SK-N-MC (cell line): ENCODE results near the gene MEIS2.

Experiments used
- EZH2 ChIP-seq: fragments of 200-600 bp; sonication (generic); IDR thresholded peaks from one replicate; pipeline ENCODE4 v1.6.1; 2017; ENCODE audit warnings: antibody characterized with exemption
- POLR2AphosphoS5 ChIP-seq: IDR thresholded peaks from 2 replicates; pipeline ENCODE4 v1.6.1; 2012; ENCODE audit warnings: mild to moderate bottlenecking, low read depth, low read length, borderline replicate concordance

DNA sequence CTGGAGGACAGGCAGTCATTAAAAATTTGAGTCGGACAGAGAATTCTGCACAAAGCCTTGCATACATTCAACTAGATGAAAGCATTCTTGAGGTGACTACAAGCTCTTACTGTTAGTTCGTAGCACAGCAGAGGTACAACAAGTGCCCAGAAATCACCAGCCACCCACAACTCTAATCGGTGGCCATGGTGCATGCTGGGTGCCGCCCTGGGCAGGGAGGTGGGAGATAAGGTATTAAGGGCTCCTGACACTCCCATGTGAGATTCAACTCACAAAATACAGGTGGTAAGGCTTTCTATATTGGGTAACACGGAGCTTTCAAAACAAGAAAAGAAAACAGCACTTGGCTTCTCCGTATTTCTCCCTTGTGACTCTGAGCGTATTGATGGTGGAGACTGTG, 66.0 kb downstream of the MEIS2 start:
- TF ChIP-seq EZH2 (no peak), POLR2AphosphoS5 (no peak)
